Epithelial cell of proximal tubule (primary cell): ENCODE measurements around the gene AGXT2. TPM values are rescaled to one million over a fixed set of nuclear protein-coding genes. Genes with fewer than 3 reads are reported as not detected.

ENCODE experiments used
- DNase-seq: peaks from one replicate; pipeline ENCODE4 v3.0.0-alpha.2; 2011; ENCODE audit warnings: low read depth
- H3K4me3 ChIP-seq: 2 replicates; pipeline ENCODE4 v1.5.1; 2011; ENCODE audit warnings: low read depth, mild to moderate bottlenecking, low read length
- CTCF ChIP-seq: conservative IDR thresholded peaks from 2 replicates; pipeline ENCODE4 v1.5.1; 2012; ENCODE audit warnings: low read depth, mild to moderate bottlenecking, low read length
- total RNA-seq: library from RNA; depleted of rRNA; stranded (reverse); fragments of >200 nt; gene quantifications from 2 replicates; pipeline ENCODE4 v1.2.3, GENCODE V29; 2015

AGXT2 gene
- total RNA-seq, 1 donor from 2014 or later = not detected

GRCh38 chr5:35056686-35057085 lies 8.9 kb upstream of the AGXT2 start:
- DNase-seq = no peak
- no peak overlapping the region for H3K4me3 ChIP-seq
- TF ChIP-seq CTCF = no peak

GRCh38 chr5:35052838-35053237 lies 5.1 kb upstream of the AGXT2 start:
- no peak overlapping the region for H3K4me3 ChIP-seq
- no peak for DNase-seq
- TF ChIP-seq CTCF = no peak

GRCh38 chr5:35050541-35051126 lies 2.9 kb upstream of the AGXT2 start:
- no peak overlapping the region for H3K4me3 ChIP-seq
- no peak for TF ChIP-seq CTCF
- no peak for DNase-seq

GRCh38 chr5:35048910-35049309 lies 1.2 kb upstream of the AGXT2 start:
- TF ChIP-seq CTCF = no peak
- no peak overlapping the region for H3K4me3 ChIP-seq
- no peak for DNase-seq

- peak overlapping the region; percentile 58 for H3K4me3 ChIP-seq
- TF ChIP-seq CTCF = no peak
- DNase-seq = no peak
Observed at GRCh38 chr5:35046774-35047173, 975 bp downstream of the AGXT2 start.

GRCh38 chr5:35045280-35045679 lies 2.5 kb downstream of the AGXT2 start:
- no peak for TF ChIP-seq CTCF
- H3K4me3 ChIP-seq = no peak overlapping the region
- no peak for DNase-seq

GRCh38 chr5:35044649-35045048 lies 3.1 kb downstream of the AGXT2 start:
- DNase-seq = no peak
- H3K4me3 ChIP-seq = no peak overlapping the region
- TF ChIP-seq CTCF = no peak
